Renal cortex interstitium (tissue), 11 donors: ENCODE results near the gene ANO3. TPM values are rescaled to one million over a fixed set of nuclear protein-coding genes. Genes with fewer than 3 reads are reported as not detected.

Source experiments
- DNase-seq, 11 donors: peaks; one replicate each; pipeline ENCODE4 v3.0.0-alpha.2; 2013; ENCODE audit warnings: low read depth in 9 of 11, low spot score in 4 of 11; ENCODE audit errors: extremely low read depth in 1 of 11
- polyA plus RNA-seq, 3 donors: library from polyadenylated mRNA; unstranded; fragments of 120-200 nt; gene quantifications; one replicate each; pipeline ENCODE4 v1.2.1, GENCODE V29; 2013; ENCODE audit not compliant: insufficient read length in 3 of 3

The ANO3 gene
- polyA plus RNA-seq, 3 donors, result 3.7 to 4.3 (median 3.9) TPM

DNA sequence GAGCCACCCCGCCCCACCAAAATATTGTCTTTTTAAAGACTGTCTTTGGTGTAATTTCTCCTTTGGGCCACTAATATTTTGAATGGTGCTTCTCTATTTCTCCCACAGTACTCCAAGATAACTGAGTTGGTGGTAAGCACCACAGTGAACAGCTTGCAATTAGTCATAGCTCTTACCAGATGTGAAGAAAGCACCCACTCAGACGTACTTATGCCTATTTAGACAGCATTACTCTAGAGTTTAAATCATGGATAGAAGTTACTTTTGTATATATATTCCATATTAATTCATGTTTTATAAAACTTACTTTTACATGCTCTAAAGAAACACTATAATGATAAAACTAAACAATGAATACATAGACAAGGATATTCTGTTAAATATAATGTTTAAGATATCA, 12.7 kb downstream of the ANO3 start:
- DNase-seq, result no peak

DNA sequence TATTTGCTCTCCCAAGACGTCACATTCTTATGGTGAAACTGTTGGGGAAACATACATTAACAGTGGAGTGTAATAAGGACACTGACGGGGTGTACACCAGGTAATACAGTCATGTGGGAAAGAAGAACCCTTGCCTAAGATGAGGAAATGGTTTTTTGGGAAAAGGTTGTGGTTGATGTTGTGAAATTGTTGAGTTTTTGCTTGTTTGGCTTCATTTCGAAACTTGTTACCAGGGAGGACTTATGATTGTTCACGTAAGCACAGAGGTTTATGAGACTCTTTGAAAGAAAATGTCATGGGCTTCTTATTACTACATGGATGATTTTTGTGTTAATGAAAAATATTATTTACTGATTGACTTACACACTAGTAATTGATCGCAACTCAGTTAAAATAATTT, 16.8 kb downstream of the ANO3 start:
- no peak for DNase-seq

- DNase-seq, result no peak
Measured at GRCh38 chr11:26350002-26350401, 18.1 kb downstream of the ANO3 start.

DNA sequence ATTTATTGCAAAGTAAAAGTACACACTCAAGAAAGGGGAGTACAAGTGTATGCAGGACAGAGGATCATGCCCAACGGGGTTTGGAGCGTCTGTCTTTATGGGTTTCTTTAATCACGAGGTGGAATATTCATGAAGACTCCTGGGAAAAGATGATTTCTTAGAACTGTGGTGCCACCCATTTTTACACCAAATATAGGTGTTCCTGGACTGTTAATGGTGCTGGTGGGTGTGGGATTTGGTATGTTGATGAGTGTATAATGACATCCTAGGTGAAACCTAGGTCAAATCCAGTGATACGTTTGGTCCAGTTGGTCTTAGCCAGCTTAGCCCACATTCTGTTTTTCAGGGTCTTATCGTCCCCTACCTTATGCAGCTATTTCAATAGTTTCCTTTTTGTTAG, 21.1 kb downstream of the ANO3 start:
- no peak for DNase-seq

DNA sequence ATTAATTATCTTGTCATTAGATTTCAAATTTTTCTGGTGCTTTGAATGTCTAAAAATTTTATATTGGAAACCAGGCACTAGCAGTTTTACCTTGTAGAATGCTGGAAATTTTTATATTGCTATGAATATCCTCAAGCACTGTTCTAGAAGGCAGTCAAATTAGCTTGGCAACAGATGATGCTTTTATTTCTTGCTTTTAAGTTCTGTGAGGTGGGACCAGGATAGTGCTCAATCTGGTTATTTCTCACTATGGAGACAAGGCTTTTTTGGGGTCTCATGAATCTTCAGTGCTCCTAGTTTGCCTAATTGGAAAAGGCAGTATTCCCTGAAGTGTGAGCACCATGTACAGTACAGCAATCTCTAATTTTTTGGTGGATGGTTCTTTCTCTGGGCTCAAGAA, 27.1 kb downstream of the ANO3 start:
- DNase-seq, result no peak

DNA sequence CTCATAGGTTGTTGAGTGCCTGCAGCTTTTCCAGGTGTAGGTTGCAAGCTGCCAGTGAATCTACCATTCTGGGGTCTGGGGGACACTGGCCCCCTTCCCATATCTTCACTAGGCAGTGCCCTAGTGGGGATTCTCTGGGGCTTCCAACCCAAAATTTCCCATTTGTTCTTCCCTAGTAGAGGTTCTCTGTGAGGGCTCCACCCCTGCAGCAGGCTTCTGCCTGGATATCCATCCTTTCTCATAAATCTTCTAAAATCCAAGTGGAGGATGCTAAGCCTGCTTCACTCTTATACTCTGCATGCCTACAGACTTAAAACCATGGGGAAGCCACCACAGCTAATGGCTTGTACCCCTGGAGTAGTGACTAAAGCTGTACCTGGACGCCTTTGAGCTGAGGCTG, 33.4 kb downstream of the ANO3 start:
- DNase-seq, result no peak

GRCh38 chr11:26377619-26378018, 45.7 kb downstream of the ANO3 start:
- no peak for DNase-seq

- DNase-seq, result no peak
Measured at GRCh38 chr11:26399336-26399735, 67.4 kb downstream of the ANO3 start.

- DNase-seq, result no peak
Measured at GRCh38 chr11:26410706-26411366, 78.9 kb downstream of the ANO3 start.

DNA sequence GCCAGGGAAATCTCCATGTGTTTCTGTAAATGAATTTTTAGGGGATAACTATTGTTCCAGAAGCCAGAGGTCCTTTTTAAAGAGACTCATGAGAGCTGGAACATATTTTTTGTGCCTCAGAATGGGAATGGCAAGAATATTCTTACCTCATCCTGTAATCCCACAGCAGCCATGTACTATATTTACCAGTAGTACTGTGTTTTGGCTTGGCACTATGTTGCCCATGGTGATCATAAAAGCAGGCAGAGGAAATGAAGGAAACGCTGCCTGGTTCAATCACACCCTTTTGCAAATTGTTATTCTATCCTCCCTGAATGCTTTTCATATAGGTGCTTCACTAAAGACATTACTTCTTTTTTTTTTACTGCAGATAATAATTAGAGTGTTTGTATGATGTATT, 81.0 kb downstream of the ANO3 start:
- DNase-seq, result no peak

GRCh38 chr11:26418386-26418912, 86.5 kb downstream of the ANO3 start:
- DNase-seq, result no peak

DNA sequence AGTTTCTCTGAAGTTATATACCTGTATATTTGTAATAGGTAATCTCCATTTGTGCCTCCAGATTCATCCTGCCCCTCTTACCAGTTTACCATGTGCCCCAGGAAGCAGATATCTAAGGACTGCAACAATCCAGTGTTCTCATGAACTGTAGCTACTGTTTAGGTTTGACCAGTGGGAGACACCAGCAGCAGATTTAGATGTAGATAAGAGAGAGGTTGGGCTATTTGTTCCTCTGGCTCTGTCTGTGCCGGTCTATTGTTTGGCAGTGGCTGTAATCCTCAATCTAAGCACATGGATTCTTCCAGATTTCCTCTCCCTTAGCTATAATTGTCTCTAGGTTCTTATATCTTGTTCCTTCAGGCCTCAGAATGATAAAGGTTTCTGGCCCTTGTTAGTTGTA, 88.4 kb downstream of the ANO3 start:
- no peak for DNase-seq

GRCh38 chr11:26424255-26424654, 92.3 kb downstream of the ANO3 start:
- DNase-seq, result no peak

DNA sequence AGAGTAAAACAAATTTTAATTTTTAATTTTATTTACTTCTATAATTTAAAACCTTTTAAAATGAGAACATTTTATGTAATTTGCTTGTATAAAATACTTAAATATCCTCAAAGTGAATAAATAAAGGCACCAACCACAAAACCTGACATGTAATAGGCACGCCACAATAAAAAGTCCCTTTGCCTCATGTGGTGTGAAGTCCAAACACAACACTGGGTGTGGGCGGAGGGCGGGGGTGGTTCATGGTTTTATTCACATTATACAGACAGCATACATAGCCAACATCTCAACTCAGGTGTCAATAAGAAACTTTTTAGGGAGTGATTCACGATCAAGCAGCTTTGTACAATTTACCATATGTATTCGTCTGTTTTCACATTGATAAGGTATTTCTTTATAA, 107.9 kb downstream of the ANO3 start:
- no peak for DNase-seq

DNA sequence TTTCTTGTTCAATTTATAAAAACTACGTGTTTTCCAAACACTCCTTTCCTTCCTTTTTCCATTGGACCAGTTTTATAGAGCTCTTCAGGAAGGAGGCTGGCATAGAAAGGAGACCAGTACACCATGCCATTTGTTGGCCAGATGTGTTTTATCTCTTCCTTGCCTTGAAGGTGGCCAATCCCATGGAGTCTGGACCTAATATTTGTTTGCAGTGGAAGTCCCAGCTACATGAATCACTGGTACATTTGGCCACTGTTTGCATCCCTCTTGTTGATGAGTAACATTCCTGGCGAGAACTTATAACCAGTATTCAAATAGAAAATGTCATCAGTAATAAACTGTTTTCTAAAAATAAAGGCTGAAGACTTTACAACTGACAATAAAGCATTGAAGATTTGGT, 110.2 kb downstream of the ANO3 start:
- no peak for DNase-seq

GRCh38 chr11:26443617-26444016, 111.7 kb downstream of the ANO3 start:
- no peak for DNase-seq

GRCh38 chr11:26457636-26458035, 125.7 kb downstream of the ANO3 start:
- no peak for DNase-seq

- no peak for DNase-seq
Measured at GRCh38 chr11:26465274-26465673, 133.3 kb downstream of the ANO3 start.

- no peak for DNase-seq
Measured at GRCh38 chr11:26467506-26467905, 135.6 kb downstream of the ANO3 start.

GRCh38 chr11:26470992-26471391, 139.1 kb downstream of the ANO3 start:
- DNase-seq, result no peak
